ENCODE results near the gene CCSAP. TPM values are rescaled to one million over a fixed set of nuclear protein-coding genes. Genes with fewer than 3 reads are reported as not detected.
A peak's percentile ranks its signal among the peaks of the same experiment; 100 is the strongest.

Gene CCSAP
- total and polyA plus RNA-seq, 10 of the 15 experiments (the other 5 are each of a cell fraction or from before 2014, with no cell fraction given), result 0.75 to 3.4 (median 2.8) TPM

- Histone ChIP-seq H3K4me2 (ENCODE audit: control insufficient read depth, insufficient read depth) (peak overlapping the region; percentile 89), H3K4me3 (peak overlapping the region; percentile 95), H3K36me3 (ENCODE audit: control insufficient read depth in 2 of 2, insufficient read depth in 2 of 2, low read length in 1 of 2) (no peaks in the 10 kb centered on the region), H3K4me1 (ENCODE audit: control insufficient read depth, insufficient read depth, low read length) (peaks cover 9% of the 10 kb centered on the region), H3K79me2 (ENCODE audit: control insufficient read depth, insufficient read depth, low read length) (peaks cover 21% of the 10 kb centered on the region), H3K27ac (ENCODE audit: control insufficient read depth, insufficient read depth) (no peak overlapping the region), H3K9me3 (replicated peaks; ENCODE audit: control insufficient read depth, insufficient read depth, low read length) (no peaks in the 10 kb centered on the region; the same call in 1 of the 3 replicates), H4K20me1 (ENCODE audit: control insufficient read depth, insufficient read depth) (no peaks in the 10 kb centered on the region), H2AFZ (ENCODE audit: control insufficient read depth, low read depth, low read length) (no peak overlapping the region), H3K9ac (ENCODE audit: control insufficient read depth, insufficient read depth, low read length) (peak overlapping the region; percentile 52), H3K27me3 (replicated peaks in 1 of 2; ENCODE audit: control insufficient read depth in 2 of 2, insufficient read depth in 2 of 2, low read length in 1 of 2) (no peaks in the 10 kb centered on the region)
- 93% methylated on average over 11 of the region's 11 CpGs for WGBS (ENCODE audit: insufficient coverage, insufficient replicate concordance, low lambda C conversion rate, missing lambda C conversion rate)
- SMC1A ChIA-PET (ENCODE audit: uncharacterized antibody, unreplicated experiment), result no interaction called here
- FAIRE-seq, result no peak
- CTCF ChIA-PET, result interaction anchor here (0.9 kb wide), 1 partner anchor 14 kb away, joined by 3 read pairs; no protein-coding TSS in a partner anchor
- POLR2A ChIA-PET, result no interaction called here
- TF ChIP-seq CREM (IDR thresholded peaks at IDR 0.05; ENCODE audit: low read depth), result no peak
- TF ChIP-seq ZNF207 (IDR thresholded peaks at IDR 0.05; ENCODE audit: borderline replicate concordance), result no peak
- TSS peak; percentile 76 for BruUV-seq (replicated peaks)
- no peak for DNase-seq (ENCODE audit: low read depth, low spot score)
- in situ Hi-C loops (cut with MboI) (no loop called here), intact Hi-C loops (cut with micrococcal nuclease; ENCODE audit: unreplicated experiment) (loop anchor here (5.0 kb wide), 1 partner anchor 170 kb away; no protein-coding TSS in a partner anchor)
- no peak for ATAC-seq
- RAD21 ChIA-PET (ENCODE audit: unreplicated experiment), result no interaction called here
These were observed 70.4 kb downstream of the CCSAP start for GRCh38 chr1:229272164-229273158.

GRCh38 chr1:229271448-229272159, 71.2 kb downstream of the CCSAP start:
- peaks cover 9% of the 10 kb centered on the region for H3K4me1 ChIP-seq (ENCODE audit: control insufficient read depth, insufficient read depth, low read length)
- ChIA-PET CTCF (no interaction called here), RAD21 (ENCODE audit: unreplicated experiment) (no interaction called here), POLR2A (interaction anchor here (0.7 to 0.8 kb wide), 2 partner anchors 179 to 256 kb away, joined by 3 read pairs; no protein-coding TSS in a partner anchor), SMC1A (ENCODE audit: uncharacterized antibody, unreplicated experiment) (interaction anchor here (0.6 kb wide), 1 partner anchor 67 kb away, joined by 3 read pairs; no protein-coding TSS in a partner anchor)
- peak overlapping the region; percentile 7; the same call in 1 of the 2 replicates for H3K27ac ChIP-seq (ENCODE audit: control insufficient read depth, insufficient read depth)
- peaks cover 21% of the 10 kb centered on the region for H3K79me2 ChIP-seq (ENCODE audit: control insufficient read depth, insufficient read depth, low read length)
- peak overlapping the region; percentile 25 for H2AFZ ChIP-seq (ENCODE audit: control insufficient read depth, low read depth, low read length)
- DNase-seq (ENCODE audit: low read depth, low spot score) (no peak), FAIRE-seq (no peak), ATAC-seq (peak; percentile 71)
- no peaks in the 10 kb centered on the region for H4K20me1 ChIP-seq (ENCODE audit: control insufficient read depth, insufficient read depth)
- H3K4me3 ChIP-seq, result peak overlapping the region; percentile 95
- in situ Hi-C loops (cut with MboI) (no loop called here), intact Hi-C loops (cut with micrococcal nuclease; ENCODE audit: unreplicated experiment) (loop anchor here (5.0 kb wide), 1 partner anchor 171 kb away; no protein-coding TSS in a partner anchor)
- no peaks in the 10 kb centered on the region for H3K27me3 ChIP-seq (replicated peaks in 1 of 2; ENCODE audit: control insufficient read depth in 2 of 2, insufficient read depth in 2 of 2, low read length in 1 of 2)
- H3K9me3 ChIP-seq (replicated peaks; ENCODE audit: control insufficient read depth, insufficient read depth, low read length), result no peaks in the 10 kb centered on the region; the same call in 1 of the 3 replicates
- H3K36me3 ChIP-seq (ENCODE audit: control insufficient read depth in 2 of 2, insufficient read depth in 2 of 2, low read length in 1 of 2), result no peaks in the 10 kb centered on the region
- WGBS (ENCODE audit: insufficient coverage, insufficient replicate concordance, low lambda C conversion rate, missing lambda C conversion rate), result under 1% methylated on average over 12 of the region's 32 CpGs
- H3K4me2 ChIP-seq (ENCODE audit: control insufficient read depth, insufficient read depth), result peak overlapping the region; percentile 89
- BruUV-seq (replicated peaks), result no TSS peak
- H3K9ac ChIP-seq (ENCODE audit: control insufficient read depth, insufficient read depth, low read length), result peak overlapping the region; percentile 52
- TF ChIP-seq ETV6 (conservative IDR thresholded peaks at IDR 0.05 in 1 of 2, IDR thresholded peaks at IDR 0.05 in 1 of 2; ENCODE audit: borderline replicate concordance in 1 of 2, low read depth in 1 of 2), result no peak
- TF ChIP-seq BRCA1 (IDR thresholded peaks at IDR 0.05; ENCODE audit: low read depth, low read length), result no peak
- no peak for TF ChIP-seq SMAD5 (IDR thresholded peaks at IDR 0.05; ENCODE audit: low read depth)
- TF ChIP-seq TCF3 (IDR thresholded peaks at IDR 0.05; ENCODE audit: borderline replicate concordance, insufficient read depth, low read depth, low read length), result no peak
- TF ChIP-seq HSF1 (IDR thresholded peaks at IDR 0.05; ENCODE audit: low read depth, low read length), result no peak
- no peak for TF ChIP-seq HCFC1 (IDR thresholded peaks at IDR 0.05; ENCODE audit: low read length)
- TF ChIP-seq PAX8 (IDR thresholded peaks at IDR 0.05), result no peak
- TF ChIP-seq STAT1 (conservative IDR thresholded peaks at IDR 0.05), result no peak
- TF ChIP-seq KLF5 (IDR thresholded peaks at IDR 0.05; ENCODE audit: partially characterized antibody), result no peak
- no peak for TF ChIP-seq CREB1 (IDR thresholded peaks at IDR 0.05; ENCODE audit: low read depth)
- TF ChIP-seq WRNIP1 (IDR thresholded peaks at IDR 0.05; ENCODE audit: borderline replicate concordance, low read depth, low read length), result no peak

Data from GM12878 (cell line).